CD4-positive, alpha-beta T cell treated with Interleukin-17A for 1 hour (primary cell): ENCODE measurements around the gene ZGPAT.
A peak's percentile ranks its signal among the peaks of the same experiment; 100 is the strongest.

Experiments used
- DNase-seq: peaks from one replicate; pipeline ENCODE4 v3.0.0-alpha.2; 2020

Gene ZGPAT

GRCh38 chr20:63678667-63679465 is 29.0 kb upstream of the ZGPAT start:
- no peak for DNase-seq

GRCh38 chr20:63679799-63680305 is 28.0 kb upstream of the ZGPAT start:
- DNase-seq, result no peak

- no peak for DNase-seq
These were observed 27.4 kb upstream of the ZGPAT start for GRCh38 chr20:63680427-63680826.

GRCh38 chr20:63680857-63681608 is 26.8 kb upstream of the ZGPAT start:
- DNase-seq, result no peak

GRCh38 chr20:63681609-63682142 is 26.2 kb upstream of the ZGPAT start:
- no peak for DNase-seq

GRCh38 chr20:63682384-63683139 is 25.3 kb upstream of the ZGPAT start:
- DNase-seq, result no peak

- no peak for DNase-seq
These were observed 22.4 kb upstream of the ZGPAT start for GRCh38 chr20:63685269-63686026.

- no peak for DNase-seq
These were observed 21.7 kb upstream of the ZGPAT start for GRCh38 chr20:63686094-63686491.

GRCh38 chr20:63686492-63687321 is 21.1 kb upstream of the ZGPAT start:
- DNase-seq, result peak; percentile 46

- DNase-seq, result no peak
These were observed 20.2 kb upstream of the ZGPAT start for GRCh38 chr20:63687419-63688178.

GRCh38 chr20:63688228-63689045 is 19.4 kb upstream of the ZGPAT start:
- DNase-seq, result no peak

GRCh38 chr20:63689046-63690002 is 18.5 kb upstream of the ZGPAT start:
- DNase-seq, result no peak

- no peak for DNase-seq
These were observed 17.6 kb upstream of the ZGPAT start for GRCh38 chr20:63690003-63690897.

- no peak for DNase-seq
These were observed 16.7 kb upstream of the ZGPAT start for GRCh38 chr20:63690898-63691710.

- no peak for DNase-seq
These were observed 16.0 kb upstream of the ZGPAT start for GRCh38 chr20:63691711-63692435.
